RKO (cell line): Measurements from ENCODE around the gene CTSL.

ENCODE experiments used
- DNase-seq: peaks from one replicate; pipeline ENCODE4 v3.0.0-alpha.2; 2016; ENCODE audit warnings: low spot score

The CTSL gene

GRCh38 chr9:87725900-87726709, at the start of gene CTSL:
CTSL (plus strand) TSS chr9:87726119; CDS start chr9:87727604, 1,485 bp downstream.
- peak; percentile 89 for DNase-seq

GRCh38 chr9:87676976-87677775, 48.7 kb upstream of the CTSL start:
- DNase-seq: no peak

- no peak for DNase-seq
Observed at GRCh38 chr9:87677776-87678587, 47.9 kb upstream of the CTSL start.

- peak; percentile 80 for DNase-seq
Observed at GRCh38 chr9:87678650-87679355, 47.1 kb upstream of the CTSL start.

- no peak for DNase-seq
Observed at GRCh38 chr9:87681271-87682061, 44.5 kb upstream of the CTSL start.

GRCh38 chr9:87682085-87682484, 43.8 kb upstream of the CTSL start:
- DNase-seq: no peak

- DNase-seq: no peak
Observed at GRCh38 chr9:87682618-87683017, 43.3 kb upstream of the CTSL start.

- no peak for DNase-seq
Observed at GRCh38 chr9:87683751-87684626, 41.9 kb upstream of the CTSL start.

- DNase-seq: no peak
Observed at GRCh38 chr9:87684627-87685219, 41.2 kb upstream of the CTSL start.

- no peak for DNase-seq
Observed at GRCh38 chr9:87685441-87685840, 40.5 kb upstream of the CTSL start.

- DNase-seq: no peak
Observed at GRCh38 chr9:87685871-87686519, 39.9 kb upstream of the CTSL start.

GRCh38 chr9:87686520-87687090, 39.3 kb upstream of the CTSL start:
- no peak for DNase-seq

GRCh38 chr9:87687207-87687606, 38.7 kb upstream of the CTSL start:
- DNase-seq: no peak

GRCh38 chr9:87694236-87694755, 31.6 kb upstream of the CTSL start:
- no peak for DNase-seq

- DNase-seq: no peak
Observed at GRCh38 chr9:87695523-87695922, 30.4 kb upstream of the CTSL start.

- no peak for DNase-seq
Observed at GRCh38 chr9:87696641-87697040, 29.3 kb upstream of the CTSL start.

GRCh38 chr9:87698069-87698809, 27.7 kb upstream of the CTSL start:
- no peak for DNase-seq

GRCh38 chr9:87699835-87700234, 26.1 kb upstream of the CTSL start:
- no peak for DNase-seq
